Endodermal cell (in vitro differentiated cells): ENCODE data around the gene MAPKAPK2. TPM values are rescaled to one million over a fixed set of nuclear protein-coding genes. Genes with fewer than 3 reads are reported as not detected.
"Not testable (repeated sequence)": the region's sequence is repeated elsewhere in the genome, so short reads cannot be mapped to it uniquely, and the experiment has no call there.

Experiments used
- DNase-seq: peaks from one replicate; pipeline ENCODE4 v3.0.0-alpha.2; 2017
- H3K27ac ChIP-seq: 2 replicates; pipeline ENCODE4 v1.5.1; 2013; ENCODE audit warnings: mild to moderate bottlenecking, low read depth, low read length, moderate library complexity
- H3K27me3 ChIP-seq: 2 replicates; pipeline ENCODE4 v1.6.1; 2013; ENCODE audit warnings: mild to moderate bottlenecking, low read length, moderate library complexity; ENCODE audit not compliant: insufficient read depth, control insufficient read depth, poor library complexity, severe bottlenecking
- H3K36me3 ChIP-seq: 2 replicates; pipeline ENCODE4 v1.7.0; 2013; ENCODE audit warnings: mild to moderate bottlenecking, low read length, moderate library complexity; ENCODE audit not compliant: control insufficient read depth, insufficient read depth
- H3K4me1 ChIP-seq: one replicate; pipeline ENCODE4 v1.7.0; 2013; ENCODE audit warnings: low read length; ENCODE audit not compliant: control insufficient read depth, insufficient read depth
- H3K4me3 ChIP-seq: 2 replicates; pipeline ENCODE4 v1.5.1; 2013; ENCODE audit warnings: mild to moderate bottlenecking, low read length, moderate library complexity
- H3K9ac ChIP-seq: 2 replicates; pipeline ENCODE4 v1.6.1; 2013; ENCODE audit warnings: mild to moderate bottlenecking, low read length, moderate library complexity; ENCODE audit not compliant: poor library complexity, severe bottlenecking; ENCODE audit errors: extremely low read depth
- H3K9me3 ChIP-seq: 2 replicates; pipeline ENCODE4 v1.6.1; 2013; ENCODE audit warnings: mild to moderate bottlenecking, low read length, moderate library complexity; ENCODE audit not compliant: control insufficient read depth
- H3K27ac Mint-ChIP-seq: 2 replicates; pipeline ENCODE4 v1.8.0; 2020; ENCODE audit warnings: mixed read lengths
- H3K27me3 Mint-ChIP-seq: 2 replicates; pipeline ENCODE4 v1.8.0; 2021; ENCODE audit warnings: mild to moderate bottlenecking, mixed read lengths; ENCODE audit not compliant: insufficient read depth
- H3K36me3 Mint-ChIP-seq: 2 replicates; pipeline ENCODE4 v1.8.0; 2020; ENCODE audit warnings: low read depth, mixed read lengths
- H3K4me1 Mint-ChIP-seq: 2 replicates; pipeline ENCODE4 v1.8.0; 2020; ENCODE audit warnings: mixed read lengths
- H3K4me3 Mint-ChIP-seq: 2 replicates; pipeline ENCODE4 v1.8.0; 2020; ENCODE audit warnings: mild to moderate bottlenecking, moderate library complexity, mixed read lengths
- H3K9me3 Mint-ChIP-seq: 2 replicates; pipeline ENCODE4 v1.8.0; 2020; ENCODE audit warnings: mild to moderate bottlenecking, mixed read lengths
- CTCF ChIP-seq: fragments of 200-600 bp; sonication (generic); conservative IDR thresholded peaks from 2 replicates; pipeline ENCODE4 v1.5.0; 2021; ENCODE audit warnings: antibody characterized with exemption, mild to moderate bottlenecking
- WGBS, 2 experiments: methylation state at CpG; one replicate each; pipeline versions ENCODE4 v1.1.5 to v1.1.7; 2013; ENCODE audit warnings: missing lambda C conversion rate in 2 of 2, mixed read lengths in 1 of 2; ENCODE audit not compliant: insufficient coverage in 1 of 2, insufficient read length in 1 of 2; 5-methylcytosine and 5-hydroxymethylcytosine counted together
- total RNA-seq, 2 donors: library from RNA; stranded (reverse); fragmentation: NEBNext Ultra II Directional in 1 of 2; extraction: Animal tissue kit (Norgen Biotek cat#: 25700) in 1 of 2; gene quantifications; 2 replicates in 1 of 2; 3 replicates in 1 of 2; pipeline ENCODE4 v1.2.1, GENCODE V29; 2021

MAPKAPK2 gene
- total RNA-seq, 2 donors from 2014 or later: 72.8 to 79.7 TPM

- H3K27ac Mint-ChIP-seq: no peak overlapping the region
- H3K4me1 Mint-ChIP-seq: peaks cover 2% of the 10 kb centered on the region
- H3K9me3 Mint-ChIP-seq: no peaks in the 10 kb centered on the region
- Histone ChIP-seq H3K27ac (no peak overlapping the region), H3K27me3 (peaks cover 23% of the 10 kb centered on the region), H3K4me1 (no peaks in the 10 kb centered on the region), H3K9ac (no peak overlapping the region), H3K9me3 (no peaks in the 10 kb centered on the region), H3K4me3 (no peak overlapping the region), H3K36me3 (no peaks in the 10 kb centered on the region)
- no peak for DNase-seq
- no peak overlapping the region for H3K4me3 Mint-ChIP-seq
- WGBS, 2 experiments: 90 to 92% methylated on average over 8 to 13 of the region's 13 CpGs
- no peaks in the 10 kb centered on the region for H3K36me3 Mint-ChIP-seq
- no peak for TF ChIP-seq CTCF
- peaks cover 2% of the 10 kb centered on the region for H3K27me3 Mint-ChIP-seq
These were observed 73.0 kb downstream of the MAPKAPK2 start for GRCh38 chr1:206757524-206758266.

GRCh38 chr1:206760590-206760989, 75.9 kb downstream of the MAPKAPK2 start:
- H3K27me3 ChIP-seq: peaks cover 23% of the 10 kb centered on the region
- no peak overlapping the region for H3K27ac ChIP-seq
- no peak overlapping the region for H3K9ac ChIP-seq
- H3K27me3 Mint-ChIP-seq: peaks cover 8% of the 10 kb centered on the region
- H3K9me3 Mint-ChIP-seq: no peaks in the 10 kb centered on the region
- no peaks in the 10 kb centered on the region for H3K4me1 ChIP-seq
- no peak for DNase-seq
- 100% methylated on average over 1 of the region's 1 CpG; no CpG with 5 or more reads in 1 of the 2 experiments for WGBS, 2 experiments
- peaks cover 2% of the 10 kb centered on the region for H3K4me1 Mint-ChIP-seq
- no peak overlapping the region for H3K4me3 ChIP-seq
- H3K36me3 ChIP-seq: no peaks in the 10 kb centered on the region
- TF ChIP-seq CTCF: no peak
- H3K4me3 Mint-ChIP-seq: no peak overlapping the region
- H3K9me3 ChIP-seq: no peaks in the 10 kb centered on the region
- H3K36me3 Mint-ChIP-seq: no peaks in the 10 kb centered on the region
- H3K27ac Mint-ChIP-seq: no peak overlapping the region

GRCh38 chr1:206761159-206761768, 76.6 kb downstream of the MAPKAPK2 start:
- H3K9me3 Mint-ChIP-seq: no peaks in the 10 kb centered on the region
- no peak overlapping the region for H3K27ac ChIP-seq
- H3K4me3 Mint-ChIP-seq: no peak overlapping the region
- peaks cover 22% of the 10 kb centered on the region for H3K27me3 ChIP-seq
- peaks cover 8% of the 10 kb centered on the region for H3K27me3 Mint-ChIP-seq
- H3K27ac Mint-ChIP-seq: no peak overlapping the region
- no peaks in the 10 kb centered on the region for H3K9me3 ChIP-seq
- no peaks in the 10 kb centered on the region for H3K36me3 Mint-ChIP-seq
- no peak overlapping the region for H3K4me3 ChIP-seq
- H3K4me1 ChIP-seq: peaks cover under 1% of the 10 kb centered on the region
- 83 to 91% methylated on average over 4 to 6 of the region's 6 CpGs for WGBS, 2 experiments
- H3K4me1 Mint-ChIP-seq: peaks cover 9% of the 10 kb centered on the region
- no peak overlapping the region for H3K9ac ChIP-seq
- no peaks in the 10 kb centered on the region for H3K36me3 ChIP-seq
- TF ChIP-seq CTCF: peak; percentile 62
- no peak for DNase-seq

GRCh38 chr1:206762741-206763364, 78.1 kb downstream of the MAPKAPK2 start:
- not testable (repeated sequence) for H3K27ac ChIP-seq, H3K4me3 Mint-ChIP-seq, H3K4me3 ChIP-seq, H3K9me3 ChIP-seq, H3K9me3 Mint-ChIP-seq, H3K27me3 Mint-ChIP-seq, H3K36me3 Mint-ChIP-seq, H3K36me3 ChIP-seq, H3K4me1 ChIP-seq, H3K27me3 ChIP-seq, H3K9ac ChIP-seq, DNase-seq, H3K27ac Mint-ChIP-seq
- peaks cover 15% of the 10 kb centered on the region for H3K4me1 Mint-ChIP-seq
- 77 to 91% methylated on average over 11 to 12 of the region's 12 CpGs for WGBS, 2 experiments

- not testable (repeated sequence) for DNase-seq, H3K27ac Mint-ChIP-seq, H3K9ac ChIP-seq, H3K27ac ChIP-seq, H3K36me3 ChIP-seq, H3K4me3 ChIP-seq, H3K27me3 ChIP-seq, H3K36me3 Mint-ChIP-seq, H3K4me1 ChIP-seq, H3K9me3 ChIP-seq, H3K4me3 Mint-ChIP-seq, H3K9me3 Mint-ChIP-seq
- Mint-ChIP-seq H3K27me3 (peaks cover 12% of the 10 kb centered on the region), H3K4me1 (peaks cover 22% of the 10 kb centered on the region)
- 89% methylated on average over 1 of the region's 1 CpG; no CpG with 5 or more reads in 1 of the 2 experiments for WGBS, 2 experiments
These were observed 81.1 kb downstream of the MAPKAPK2 start for GRCh38 chr1:206765771-206766170.
